ENCODE data around the gene CPB2.

GRCh38 chr13:46127358-46128023 is 22.7 kb upstream of the CPB2 start:
- TF ChIP-seq CTCF (IDR thresholded peaks at IDR 0.05; ENCODE audit: low read depth, low read length, missing input control) (no peak), MAX (IDR thresholded peaks at IDR 0.05) (no peak), REST (IDR thresholded peaks at IDR 0.05) (no peak), YY1 (IDR thresholded peaks at IDR 0.05) (no peak), JUND (IDR thresholded peaks at IDR 0.05) (no peak), TAF1 (conservative IDR thresholded peaks at IDR 0.05) (no peak), FOXA1 (IDR thresholded peaks at IDR 0.05) (no peak), ZBTB33 (IDR thresholded peaks at IDR 0.05) (no peak), RAD21 (IDR thresholded peaks at IDR 0.05) (no peak)

Data from liver (tissue), 3 donors.